Parathyroid adenoma (tissue), 2 donors: ENCODE data around the gene RNASEH2C.

Experiments used
- H2AFZ ChIP-seq: fragments of 300-600 bp; sonication (generic); one replicate; pipeline ENCODE4 v1.7.0; 2017; ENCODE audit warnings: antibody characterized with exemption, mild to moderate bottlenecking
- H3K27ac ChIP-seq: fragments of 300-600 bp; sonication (generic); one replicate; pipeline ENCODE4 v1.7.0; 2017
- H3K27me3 ChIP-seq: fragments of 300-600 bp; sonication (generic); one replicate; pipeline ENCODE4 v1.7.0; 2017; ENCODE audit warnings: low read length; ENCODE audit not compliant: control insufficient read depth, insufficient read depth
- H3K36me3 ChIP-seq: fragments of 300-600 bp; sonication (generic); one replicate; pipeline ENCODE4 v1.7.0; 2017; ENCODE audit warnings: low read length; ENCODE audit not compliant: control insufficient read depth, insufficient read depth
- H3K4me1 ChIP-seq: fragments of 300-600 bp; sonication (generic); one replicate; pipeline ENCODE4 v1.7.0; 2017; ENCODE audit warnings: control low read depth
- H3K4me2 ChIP-seq: fragments of 300-600 bp; sonication (generic); one replicate; pipeline ENCODE4 v1.7.0; 2017; ENCODE audit warnings: low read length
- H3K4me3 ChIP-seq: fragments of 300-600 bp; sonication (generic); one replicate; pipeline ENCODE4 v1.7.0; 2017; ENCODE audit warnings: low read depth, low read length
- H3K79me2 ChIP-seq: fragments of 300-600 bp; sonication (generic); one replicate; pipeline ENCODE4 v1.7.0; 2017; ENCODE audit warnings: control low read depth
- H3K9ac ChIP-seq: fragments of 300-600 bp; sonication (generic); one replicate; pipeline ENCODE4 v1.7.0; 2017; ENCODE audit warnings: mild to moderate bottlenecking
- H3K9me3 ChIP-seq: fragments of 300-600 bp; sonication (generic); one replicate; pipeline ENCODE4 v1.7.0; 2017; ENCODE audit warnings: low read length; ENCODE audit not compliant: control insufficient read depth
- TF ChIP-seq, protein P1 (sequence below): fragments of 300-600 bp; sonication (generic); IDR thresholded peaks from one replicate; pipeline ENCODE4 v1.7.0; 2017; ENCODE audit warnings: antibody characterized with exemption, mild to moderate bottlenecking
- donor health status: primary hyperparathyroidism.

The RNASEH2C gene

DNA sequence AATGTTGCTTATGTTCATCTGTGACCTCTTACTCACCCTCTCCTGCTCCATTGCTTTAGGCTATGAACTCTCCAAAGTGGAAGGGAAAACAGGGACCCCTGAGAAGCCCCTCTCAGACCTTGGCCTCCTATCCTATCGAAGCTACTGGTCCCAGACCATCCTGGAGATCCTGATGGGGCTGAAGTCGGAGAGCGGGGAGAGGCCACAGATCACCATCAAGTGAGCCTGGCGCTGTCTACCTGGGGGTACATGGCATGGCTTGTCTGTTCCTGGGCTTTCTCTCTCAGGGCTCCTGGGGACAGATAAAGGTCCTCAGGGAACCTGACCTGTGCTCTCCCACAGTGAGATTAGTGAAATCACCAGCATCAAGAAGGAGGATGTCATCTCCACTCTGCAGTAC, 2.1 kb downstream of the RNASEH2C start:
- Histone ChIP-seq H3K36me3 (no peaks in the 10 kb centered on the region), H3K4me3 (no peak overlapping the region), H2AFZ (no peak overlapping the region), H3K9me3 (no peaks in the 10 kb centered on the region), H3K79me2 (no peaks in the 10 kb centered on the region), H3K27me3 (no peaks in the 10 kb centered on the region), H3K4me1 (no peaks in the 10 kb centered on the region), H3K27ac (no peak overlapping the region), H3K9ac (no peak overlapping the region), H3K4me2 (no peak overlapping the region)
- TF ChIP-seq, protein P1, sequence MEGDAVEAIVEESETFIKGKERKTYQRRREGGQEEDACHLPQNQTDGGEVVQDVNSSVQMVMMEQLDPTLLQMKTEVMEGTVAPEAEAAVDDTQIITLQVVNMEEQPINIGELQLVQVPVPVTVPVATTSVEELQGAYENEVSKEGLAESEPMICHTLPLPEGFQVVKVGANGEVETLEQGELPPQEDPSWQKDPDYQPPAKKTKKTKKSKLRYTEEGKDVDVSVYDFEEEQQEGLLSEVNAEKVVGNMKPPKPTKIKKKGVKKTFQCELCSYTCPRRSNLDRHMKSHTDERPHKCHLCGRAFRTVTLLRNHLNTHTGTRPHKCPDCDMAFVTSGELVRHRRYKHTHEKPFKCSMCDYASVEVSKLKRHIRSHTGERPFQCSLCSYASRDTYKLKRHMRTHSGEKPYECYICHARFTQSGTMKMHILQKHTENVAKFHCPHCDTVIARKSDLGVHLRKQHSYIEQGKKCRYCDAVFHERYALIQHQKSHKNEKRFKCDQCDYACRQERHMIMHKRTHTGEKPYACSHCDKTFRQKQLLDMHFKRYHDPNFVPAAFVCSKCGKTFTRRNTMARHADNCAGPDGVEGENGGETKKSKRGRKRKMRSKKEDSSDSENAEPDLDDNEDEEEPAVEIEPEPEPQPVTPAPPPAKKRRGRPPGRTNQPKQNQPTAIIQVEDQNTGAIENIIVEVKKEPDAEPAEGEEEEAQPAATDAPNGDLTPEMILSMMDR, result no peak

DNA sequence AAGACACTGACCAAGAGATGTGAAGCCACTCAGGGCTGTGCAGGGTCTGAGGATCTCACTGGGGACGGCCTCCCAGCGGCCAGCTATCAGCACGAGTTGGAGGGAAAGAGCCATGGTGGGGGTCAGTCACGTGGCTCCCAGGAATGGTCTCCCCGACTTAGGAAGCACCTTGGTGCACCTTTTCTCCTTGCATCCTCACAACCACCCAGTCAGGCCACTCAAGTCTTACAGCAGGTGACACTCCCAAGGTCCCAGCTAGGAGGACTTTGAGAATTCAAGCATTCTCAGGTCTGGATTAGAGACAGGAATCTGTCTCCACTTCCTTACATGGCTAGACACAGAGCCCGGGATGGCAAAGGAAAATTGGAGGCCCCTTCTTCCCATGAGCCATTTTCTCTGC, 2.7 kb downstream of the RNASEH2C start:
- Histone ChIP-seq H3K27me3 (no peaks in the 10 kb centered on the region), H2AFZ (no peak overlapping the region), H3K4me3 (no peak overlapping the region), H3K79me2 (no peaks in the 10 kb centered on the region), H3K9me3 (no peaks in the 10 kb centered on the region), H3K9ac (no peak overlapping the region), H3K36me3 (no peaks in the 10 kb centered on the region), H3K4me2 (no peak overlapping the region), H3K4me1 (peaks cover under 1% of the 10 kb centered on the region), H3K27ac (no peak overlapping the region)
- TF ChIP-seq, protein P1, result no peak

DNA sequence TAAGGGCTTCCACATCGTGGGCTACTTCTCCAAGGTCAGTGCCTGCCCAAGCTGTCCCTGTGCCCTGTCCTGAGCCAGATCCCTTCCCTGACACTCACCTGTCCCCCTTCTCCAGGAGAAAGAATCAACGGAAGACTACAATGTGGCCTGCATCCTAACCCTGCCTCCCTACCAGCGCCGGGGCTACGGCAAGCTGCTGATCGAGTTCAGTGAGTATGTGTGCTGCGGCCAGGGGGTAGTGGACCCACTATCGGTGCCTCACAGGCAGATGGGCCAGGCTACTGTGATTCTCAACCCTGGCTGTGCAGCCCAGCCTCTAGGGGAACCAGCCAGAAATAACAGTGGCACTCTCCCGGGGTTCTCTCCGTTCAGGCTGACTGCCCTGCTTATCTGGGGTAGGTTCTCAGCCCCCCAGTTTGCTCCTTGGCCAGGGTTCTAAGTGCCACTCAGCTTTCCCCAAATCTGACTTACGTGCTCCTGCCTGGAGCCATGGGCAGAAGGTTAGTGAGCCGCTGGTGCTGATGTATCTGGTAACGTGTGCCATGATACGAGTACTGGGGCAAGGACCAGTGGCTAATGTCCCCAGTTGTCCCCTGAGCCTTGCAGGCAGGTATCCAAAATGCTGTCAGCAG, 3.7 kb downstream of the RNASEH2C start:
- Histone ChIP-seq H2AFZ (no peak overlapping the region), H3K36me3 (no peaks in the 10 kb centered on the region), H3K27ac (no peak overlapping the region), H3K9ac (no peak overlapping the region), H3K27me3 (no peaks in the 10 kb centered on the region), H3K9me3 (no peaks in the 10 kb centered on the region), H3K4me1 (peaks cover 3% of the 10 kb centered on the region), H3K4me2 (no peak overlapping the region), H3K4me3 (no peak overlapping the region), H3K79me2 (no peaks in the 10 kb centered on the region)
- TF ChIP-seq, protein P1, result no peak

DNA sequence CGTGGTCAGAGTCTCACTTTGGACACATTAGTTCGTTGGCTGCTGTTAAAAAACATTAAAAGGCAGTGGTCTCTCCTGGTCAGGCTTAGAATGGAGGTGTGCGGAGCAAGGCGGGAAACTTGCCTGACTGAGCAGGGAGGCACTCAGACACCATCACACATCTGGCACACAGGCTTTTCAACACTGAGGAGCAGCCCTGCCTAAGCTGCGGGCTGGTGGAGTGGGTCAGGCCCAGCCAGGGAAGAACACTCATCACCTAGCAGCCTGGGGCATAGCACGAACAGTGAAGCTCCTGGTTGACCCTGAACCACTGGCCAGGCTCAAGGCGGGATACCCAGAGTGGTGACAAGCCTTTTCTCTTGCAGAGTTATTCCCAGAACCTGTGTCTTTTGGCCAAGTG, 4.3 kb downstream of the RNASEH2C start:
- peaks cover 3% of the 10 kb centered on the region for H3K4me1 ChIP-seq
- no peaks in the 10 kb centered on the region for H3K36me3 ChIP-seq
- TF ChIP-seq, protein P1, result no peak

GRCh38 chr11:65714433-65714832, 6.2 kb downstream of the RNASEH2C start:
- Histone ChIP-seq H3K27ac (no peak overlapping the region), H3K9me3 (no peaks in the 10 kb centered on the region), H3K36me3 (no peaks in the 10 kb centered on the region), H3K27me3 (no peaks in the 10 kb centered on the region), H2AFZ (no peak overlapping the region), H3K79me2 (no peaks in the 10 kb centered on the region), H3K4me3 (no peak overlapping the region), H3K4me2 (peak overlapping the region; percentile 13), H3K9ac (no peak overlapping the region), H3K4me1 (peaks cover 3% of the 10 kb centered on the region)
- TF ChIP-seq, protein P1, result no peak

More for the DNA sequence above, 4.3 kb downstream of the RNASEH2C start:
- H3K9me3 ChIP-seq, result no peaks in the 10 kb centered on the region
- no peak overlapping the region for H3K27ac ChIP-seq
- no peaks in the 10 kb centered on the region for H3K27me3 ChIP-seq
- no peaks in the 10 kb centered on the region for H3K79me2 ChIP-seq
- no peak overlapping the region for H3K9ac ChIP-seq
- H2AFZ ChIP-seq, result no peak overlapping the region
- H3K4me2 ChIP-seq, result no peak overlapping the region
- H3K4me3 ChIP-seq, result no peak overlapping the region
